Stimulated activated CD8-positive, alpha-beta memory T cell treated with anti-CD3 and anti-CD28 coated beads, Interleukin-7, amount 100 ng/mL, for 4 hours (primary cell): ENCODE measurements around the gene UQCC5.

Experiments used
- DNase-seq, 2 donors: peaks; one replicate each; pipeline ENCODE4 v3.0.0-alpha.2; 2020; ENCODE audit warnings: low read depth in 2 of 2

The UQCC5 gene

GRCh38 chr3:52570076-52570475 is 33.7 kb downstream of the UQCC5 start:
- no peak for DNase-seq

GRCh38 chr3:52572221-52572620 is 35.8 kb downstream of the UQCC5 start:
- DNase-seq, result no peak

GRCh38 chr3:52574056-52574965 is 37.9 kb downstream of the UQCC5 start:
- no peak for DNase-seq
